ENCODE data around the gene TMPRSS6. TPM values are rescaled to one million over a fixed set of nuclear protein-coding genes. Genes with fewer than 3 reads are reported as not detected.

TMPRSS6 gene
- total and polyA plus RNA-seq, 2 donors (not counting 1 experiment from before 2014, with no cell fraction given): not detected

- Histone ChIP-seq H3K4me3 (replicated peaks in 1 of 4; ENCODE audit: control extremely low read depth in 1 of 4, insufficient read depth in 1 of 4, low read depth in 3 of 4, low read length in 4 of 4) (no peak overlapping the region), H3K4me2 (ENCODE audit: extremely low read depth, insufficient read depth, low read length) (no peak overlapping the region), H4K20me1 (ENCODE audit: control insufficient read depth, extremely low read depth, insufficient read depth, low read length) (no peaks in the 10 kb centered on the region), H3K4me1 (ENCODE audit: control insufficient read depth, extremely low read depth, insufficient read depth, low read length) (no peaks in the 10 kb centered on the region), H3K36me3 (ENCODE audit: control insufficient read depth, insufficient read depth, low read length) (no peaks in the 10 kb centered on the region), H2AFZ (ENCODE audit: low read length) (no peak overlapping the region), H3K27me3 (ENCODE audit: control insufficient read depth, insufficient read depth, low read length) (peaks cover 5% of the 10 kb centered on the region), H3K79me2 (ENCODE audit: control insufficient read depth, insufficient read depth, low read length) (no peaks in the 10 kb centered on the region), H3K27ac (ENCODE audit: insufficient read depth, low read length) (no peak overlapping the region), H3K9me3 (ENCODE audit: control insufficient read depth, insufficient read depth, low read depth, low read length) (no peaks in the 10 kb centered on the region), H3K9ac (ENCODE audit: insufficient read depth, low read length) (no peak overlapping the region)
- no peak for DNase-seq (ENCODE audit: low read depth in 2 of 2)
- no peak for TF ChIP-seq EZH2 (IDR thresholded peaks at IDR 0.05; ENCODE audit: low read length, missing control alignments)
- TF ChIP-seq CTCF (conservative IDR thresholded peaks at IDR 0.05 in 1 of 2, IDR thresholded peaks at IDR 0.05 in 1 of 2; ENCODE audit: low read depth in 1 of 2, low read length in 2 of 2): no peak
Measured at GRCh38 chr22:37156686-37157435, 47.3 kb upstream of the TMPRSS6 start.

GRCh38 chr22:37155971-37156370, 46.5 kb upstream of the TMPRSS6 start:
- no peak overlapping the region for H3K4me2 ChIP-seq (ENCODE audit: extremely low read depth, insufficient read depth, low read length)
- peaks cover 5% of the 10 kb centered on the region for H3K27me3 ChIP-seq (ENCODE audit: control insufficient read depth, insufficient read depth, low read length)
- H3K4me1 ChIP-seq (ENCODE audit: control insufficient read depth, extremely low read depth, insufficient read depth, low read length): no peaks in the 10 kb centered on the region
- H4K20me1 ChIP-seq (ENCODE audit: control insufficient read depth, extremely low read depth, insufficient read depth, low read length): no peaks in the 10 kb centered on the region
- H3K4me3 ChIP-seq (replicated peaks in 1 of 4; ENCODE audit: control extremely low read depth in 1 of 4, insufficient read depth in 1 of 4, low read depth in 3 of 4, low read length in 4 of 4): no peak overlapping the region
- no peaks in the 10 kb centered on the region for H3K79me2 ChIP-seq (ENCODE audit: control insufficient read depth, insufficient read depth, low read length)
- no peak overlapping the region for H3K27ac ChIP-seq (ENCODE audit: insufficient read depth, low read length)
- H3K9me3 ChIP-seq (ENCODE audit: control insufficient read depth, insufficient read depth, low read depth, low read length): no peaks in the 10 kb centered on the region
- no peak overlapping the region for H3K9ac ChIP-seq (ENCODE audit: insufficient read depth, low read length)
- TF ChIP-seq EZH2 (IDR thresholded peaks at IDR 0.05; ENCODE audit: low read length, missing control alignments): no peak
- TF ChIP-seq CTCF (conservative IDR thresholded peaks at IDR 0.05 in 1 of 2, IDR thresholded peaks at IDR 0.05 in 1 of 2; ENCODE audit: low read depth in 1 of 2, low read length in 2 of 2): no peak
- no peak for DNase-seq (ENCODE audit: low read depth in 2 of 2)
- no peaks in the 10 kb centered on the region for H3K36me3 ChIP-seq (ENCODE audit: control insufficient read depth, insufficient read depth, low read length)
- no peak overlapping the region for H2AFZ ChIP-seq (ENCODE audit: low read length)

GRCh38 chr22:37154925-37155712, 45.6 kb upstream of the TMPRSS6 start:
- no peak for DNase-seq (ENCODE audit: low read depth in 2 of 2)
- Histone ChIP-seq H3K79me2 (ENCODE audit: control insufficient read depth, insufficient read depth, low read length) (no peaks in the 10 kb centered on the region), H3K36me3 (ENCODE audit: control insufficient read depth, insufficient read depth, low read length) (no peaks in the 10 kb centered on the region), H3K4me3 (replicated peaks in 1 of 4; ENCODE audit: control extremely low read depth in 1 of 4, insufficient read depth in 1 of 4, low read depth in 3 of 4, low read length in 4 of 4) (no peak overlapping the region), H3K27me3 (ENCODE audit: control insufficient read depth, insufficient read depth, low read length) (peaks cover 3% of the 10 kb centered on the region), H3K27ac (ENCODE audit: insufficient read depth, low read length) (no peak overlapping the region), H3K4me1 (ENCODE audit: control insufficient read depth, extremely low read depth, insufficient read depth, low read length) (no peaks in the 10 kb centered on the region), H4K20me1 (ENCODE audit: control insufficient read depth, extremely low read depth, insufficient read depth, low read length) (no peaks in the 10 kb centered on the region), H3K9me3 (ENCODE audit: control insufficient read depth, insufficient read depth, low read depth, low read length) (no peaks in the 10 kb centered on the region), H3K9ac (ENCODE audit: insufficient read depth, low read length) (no peak overlapping the region), H2AFZ (ENCODE audit: low read length) (no peak overlapping the region), H3K4me2 (ENCODE audit: extremely low read depth, insufficient read depth, low read length) (no peak overlapping the region)
- TF ChIP-seq EZH2 (IDR thresholded peaks at IDR 0.05; ENCODE audit: low read length, missing control alignments) (no peak), CTCF (conservative IDR thresholded peaks at IDR 0.05 in 1 of 2, IDR thresholded peaks at IDR 0.05 in 1 of 2; ENCODE audit: low read depth in 1 of 2, low read length in 2 of 2) (no peak)
